GM23248 (cell line): ENCODE data around the gene FAM13B. TPM values are rescaled to one million over a fixed set of nuclear protein-coding genes. Genes with fewer than 3 reads are reported as not detected.
"Not testable (repeated sequence)": the region's sequence is repeated elsewhere in the genome, so short reads cannot be mapped to it uniquely, and the experiment has no call there.

Source experiments
- DNase-seq: peaks from one replicate; pipeline ENCODE4 v3.0.0-alpha.2; 2015
- H2AFZ ChIP-seq: fragments of 200-600 bp; sonication (generic); 2 replicates; pipeline ENCODE4 v1.6.1; 2016; ENCODE audit warnings: antibody characterized with exemption
- H3F3A ChIP-seq: fragments of 200-600 bp; sonication (generic); 2 replicates; pipeline ENCODE4 v1.6.1; 2016; ENCODE audit warnings: mild to moderate bottlenecking, antibody characterized with exemption, mixed run types; ENCODE audit not compliant: insufficient read depth
- H3K27ac ChIP-seq: fragments of 200-600 bp; sonication (generic); 2 replicates; pipeline ENCODE4 v1.5.1; 2016; ENCODE audit warnings: mild to moderate bottlenecking
- H3K27me3 ChIP-seq: fragments of 200-600 bp; sonication (generic); replicated peaks from 2 replicates; pipeline ENCODE4 v1.6.1; 2016; ENCODE audit warnings: mild to moderate bottlenecking; ENCODE audit not compliant: insufficient read depth
- H3K36me3 ChIP-seq: fragments of 200-600 bp; sonication (generic); 2 replicates; pipeline ENCODE4 v1.6.1; 2016; ENCODE audit warnings: low read depth, mild to moderate bottlenecking
- H3K4me1 ChIP-seq: fragments of 200-600 bp; sonication (generic); 2 replicates; pipeline ENCODE4 v1.6.1; 2016; ENCODE audit warnings: mild to moderate bottlenecking; ENCODE audit not compliant: insufficient read depth
- H3K4me2 ChIP-seq: fragments of 200-600 bp; sonication (generic); one replicate; pipeline ENCODE4 v1.6.1; 2016; ENCODE audit warnings: mild to moderate bottlenecking; ENCODE audit not compliant: unreplicated experiment
- H3K4me3 ChIP-seq: fragments of 200-600 bp; sonication (generic); 2 replicates; pipeline ENCODE4 v1.5.1; 2016; ENCODE audit warnings: mild to moderate bottlenecking
- H3K79me2 ChIP-seq: fragments of 200-600 bp; sonication (generic); 2 replicates; pipeline ENCODE4 v1.6.1; 2016; ENCODE audit warnings: mild to moderate bottlenecking; ENCODE audit not compliant: insufficient read depth
- H3K9ac ChIP-seq: fragments of 200-600 bp; sonication (generic); 2 replicates; pipeline ENCODE4 v1.6.1; 2016; ENCODE audit warnings: mild to moderate bottlenecking
- H3K9me2 ChIP-seq: fragments of 200-600 bp; sonication (generic); 2 replicates; pipeline ENCODE4 v1.6.1; 2016; ENCODE audit warnings: mixed run types, mild to moderate bottlenecking, moderate library complexity; ENCODE audit not compliant: insufficient read depth
- H3K9me3 ChIP-seq: fragments of 200-600 bp; sonication (generic); one replicate; pipeline ENCODE4 v1.6.1; 2017; ENCODE audit warnings: low read depth
- H4K20me1 ChIP-seq: fragments of 200-600 bp; sonication (generic); 2 replicates; pipeline ENCODE4 v1.6.0; 2016; ENCODE audit not compliant: insufficient read depth
- EZH2 ChIP-seq: fragments of 200-600 bp; sonication (generic); IDR thresholded peaks from 2 replicates; pipeline ENCODE4 v1.6.1; 2018; ENCODE audit warnings: antibody characterized with exemption, mild to moderate bottlenecking; ENCODE audit not compliant: insufficient read depth, poor library complexity, severe bottlenecking
- EZH2phosphoT487 ChIP-seq: fragments of 200-600 bp; sonication (generic); IDR thresholded peaks from 2 replicates; pipeline ENCODE4 v1.6.1; 2018; ENCODE audit warnings: antibody characterized with exemption, moderate library complexity, mild to moderate bottlenecking, low read depth; ENCODE audit not compliant: insufficient read depth
- WGBS, 2 experiments: methylation state at CpG; one replicate each; pipeline ENCODE4 v1.1.6; 2015 to 2017; ENCODE audit warnings: low lambda C conversion rate in 2 of 2, low coverage in 1 of 2; ENCODE audit errors: missing lambda C conversion rate in 2 of 2; 5-methylcytosine and 5-hydroxymethylcytosine counted together
- in situ Hi-C: fragments of 300-500 bp; cut with MboI; formaldehyde crosslinking; loops from 2 replicates; pipeline ENCODE4 v1.15.0; 2020
- polyA plus RNA-seq: library from polyadenylated mRNA; unstranded; fragments of >200 nt; fragmentation: Nextera tagmentation; extraction: Ambion mirVana; gene quantifications from 2 replicates; pipeline ENCODE4 v1.2.1, GENCODE V29; 2016
- total RNA-seq: library from RNA; depleted of rRNA; stranded (reverse); fragments of >200 nt; shearing (Covaris generic); gene quantifications from 2 replicates; pipeline ENCODE4 v1.2.3, GENCODE V29; 2014

Gene FAM13B
- total and polyA plus RNA-seq, 2 experiments from 2014 or later, result 15.6 to 19.0 TPM

- Histone ChIP-seq H3K79me2 (peaks cover 38% of the 10 kb centered on the region), H3F3A (peaks cover 15% of the 10 kb centered on the region), H3K27ac (no peak overlapping the region), H4K20me1 (no peaks in the 10 kb centered on the region), H3K4me2 (no peak overlapping the region), H3K9me3 (no peaks in the 10 kb centered on the region), H3K4me3 (no peak overlapping the region), H3K9me2 (no peaks in the 10 kb centered on the region), H3K36me3 (peaks cover 23% of the 10 kb centered on the region), H2AFZ (no peak overlapping the region), H3K27me3 (no peaks in the 10 kb centered on the region), H3K4me1 (peaks cover 6% of the 10 kb centered on the region), H3K9ac (no peak overlapping the region)
- TF ChIP-seq EZH2phosphoT487 (no peak), EZH2 (no peak)
- in situ Hi-C loops, result no loop called here
- WGBS, 2 experiments, result 97 to 99% methylated on average over 4 of the region's 4 CpGs
- no peak for DNase-seq
These were observed 73.4 kb downstream of the FAM13B start for GRCh38 chr5:137959488-137959887.

DNA sequence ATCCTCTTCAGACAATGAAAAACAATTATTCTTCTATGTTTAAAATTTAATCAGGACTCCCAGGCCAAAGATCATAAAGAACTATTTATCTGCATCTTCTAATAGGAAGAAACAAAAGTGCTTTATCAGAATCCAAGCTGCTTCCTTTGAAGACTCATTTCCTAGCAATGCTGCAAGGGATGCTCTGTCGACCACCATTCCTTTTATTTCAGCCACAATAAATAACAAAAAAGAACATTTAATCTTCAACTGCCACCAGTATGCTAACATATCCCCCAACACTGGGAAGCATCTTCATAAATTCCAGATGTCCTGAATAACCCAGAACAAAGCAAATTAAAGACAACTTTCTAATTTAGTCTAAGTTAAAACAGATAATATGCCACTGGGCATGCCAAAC lies 74.9 kb downstream of the FAM13B start:
- Histone ChIP-seq H3K27me3 (no peaks in the 10 kb centered on the region), H2AFZ (no peak overlapping the region), H3K9ac (no peak overlapping the region), H3K36me3 (peaks cover 31% of the 10 kb centered on the region), H4K20me1 (no peaks in the 10 kb centered on the region), H3K4me1 (peaks cover 17% of the 10 kb centered on the region), H3K27ac (no peak overlapping the region), H3K9me3 (no peaks in the 10 kb centered on the region), H3K4me2 (no peak overlapping the region), H3K79me2 (peaks cover 30% of the 10 kb centered on the region; the same call in 1 of the 2 replicates), H3K4me3 (no peak overlapping the region), H3K9me2 (no peaks in the 10 kb centered on the region), H3F3A (peaks cover 30% of the 10 kb centered on the region)
- TF ChIP-seq EZH2phosphoT487, result no peak
- no peak for TF ChIP-seq EZH2
- no peak for DNase-seq
- WGBS, 2 experiments, result 0 to 8% methylated on average over 1 of the region's 1 CpG
- in situ Hi-C loops, result no loop called here

DNA sequence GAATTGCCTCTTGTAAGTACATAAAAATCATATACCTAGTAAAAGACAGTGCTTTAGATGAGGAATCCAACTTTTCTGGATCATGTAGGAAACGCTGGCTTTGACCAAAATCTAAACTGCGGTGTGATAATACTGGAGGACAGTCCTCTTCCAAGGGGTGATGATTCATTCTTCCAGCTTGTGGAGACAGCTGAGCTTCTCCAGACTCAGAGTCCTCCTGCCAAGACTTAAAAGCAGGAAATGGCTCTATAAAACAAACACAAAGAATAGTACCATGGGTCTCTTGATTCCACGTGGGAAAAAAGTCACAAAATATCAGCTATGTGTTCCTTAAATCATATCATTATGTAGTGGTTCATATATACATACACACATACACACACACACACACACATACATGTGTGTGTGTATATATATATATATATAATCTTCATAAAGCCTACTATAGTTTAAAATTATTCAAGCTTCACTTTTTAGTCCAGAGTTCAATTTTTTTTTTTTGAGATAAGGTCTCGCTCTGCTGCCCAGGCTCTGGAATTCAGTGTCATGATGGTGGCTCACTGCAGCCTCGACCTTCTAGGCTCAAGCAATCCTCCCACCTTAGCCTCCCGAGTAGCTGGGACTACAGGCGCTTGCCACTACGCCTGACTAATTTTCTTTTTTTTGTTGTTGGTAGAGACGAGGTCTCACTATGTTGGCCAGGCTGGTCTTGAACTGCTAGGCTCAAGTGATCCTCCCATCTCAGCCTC lies 78.6 kb downstream of the FAM13B start:
- Histone ChIP-seq H3K36me3 (peaks cover 20% of the 10 kb centered on the region), H3K9ac (peak overlapping the region; percentile 36; the same call in 1 of the 2 replicates)

DNA sequence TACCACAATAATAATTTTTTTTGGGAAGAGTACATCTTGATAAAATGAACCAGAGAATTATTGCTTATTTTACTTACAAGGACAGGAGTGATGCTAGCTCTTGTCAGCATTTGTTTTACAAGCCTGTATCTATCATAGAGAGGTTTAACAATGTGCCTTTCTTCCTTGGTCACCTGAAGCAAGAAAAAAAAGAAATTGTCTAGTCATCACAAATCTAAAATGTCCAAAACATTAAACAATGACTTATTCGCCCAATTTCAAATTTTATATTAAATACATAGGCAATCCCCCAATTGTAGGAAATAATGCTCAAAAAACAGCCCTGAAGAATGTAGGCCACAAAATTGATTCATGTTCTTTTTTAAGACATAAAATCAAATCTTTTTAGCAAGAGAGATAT lies 87.1 kb downstream of the FAM13B start:
- no peak overlapping the region for H2AFZ ChIP-seq
- no peaks in the 10 kb centered on the region for H3K4me1 ChIP-seq
- H3K4me3 ChIP-seq, result no peak overlapping the region
- no peak overlapping the region for H3K9ac ChIP-seq
- H3F3A ChIP-seq, result no peaks in the 10 kb centered on the region; the same call in 1 of the 2 replicates
- TF ChIP-seq EZH2 (no peak), EZH2phosphoT487 (no peak)
- no peak for DNase-seq
- no peaks in the 10 kb centered on the region for H4K20me1 ChIP-seq
- no peaks in the 10 kb centered on the region for H3K79me2 ChIP-seq
- in situ Hi-C loops, result no loop called here
- H3K4me2 ChIP-seq, result no peak overlapping the region
- 91 to 100% methylated on average over 1 of the region's 1 CpG for WGBS, 2 experiments
- no peaks in the 10 kb centered on the region for H3K9me3 ChIP-seq
- H3K36me3 ChIP-seq, result peaks cover 72% of the 10 kb centered on the region
- H3K27me3 ChIP-seq, result no peaks in the 10 kb centered on the region
- H3K27ac ChIP-seq, result no peak overlapping the region
- no peaks in the 10 kb centered on the region for H3K9me2 ChIP-seq

More for the DNA sequence above, 78.6 kb downstream of the FAM13B start:
- WGBS, 2 experiments, result 57 to 59% methylated on average over 9 of the region's 9 CpGs
- peak overlapping the region; percentile 66 for H3K27ac ChIP-seq
- TF ChIP-seq EZH2, result no peak
- peak; percentile 96 for DNase-seq
- no peaks in the 10 kb centered on the region for H3K9me3 ChIP-seq
- peak overlapping the region; percentile 58 for H3K4me3 ChIP-seq
- no peaks in the 10 kb centered on the region for H4K20me1 ChIP-seq
- H3K79me2 ChIP-seq, result peaks cover 17% of the 10 kb centered on the region; the same call in 1 of the 2 replicates
- peak overlapping the region; percentile 69 for H3K4me2 ChIP-seq
- H3K9me2 ChIP-seq, result no peaks in the 10 kb centered on the region
- H3K27me3 ChIP-seq, result no peaks in the 10 kb centered on the region
- H3K4me1 ChIP-seq, result peaks cover 17% of the 10 kb centered on the region
- in situ Hi-C loops, result no loop called here
- peak overlapping the region; percentile 22; the same call in 1 of the 2 replicates for H2AFZ ChIP-seq
- H3F3A ChIP-seq, result peaks cover 31% of the 10 kb centered on the region

GRCh38 chr5:137944280-137944679 lies 88.6 kb downstream of the FAM13B start:
- H3K27ac ChIP-seq, H3K27me3 ChIP-seq, H2AFZ ChIP-seq, H3K4me1 ChIP-seq, H3K4me3 ChIP-seq, H3K9me3 ChIP-seq, DNase-seq, H3K4me2 ChIP-seq, H3K9ac ChIP-seq, H3K79me2 ChIP-seq, in situ Hi-C loops, H3F3A ChIP-seq, H4K20me1 ChIP-seq, H3K9me2 ChIP-seq: not testable (repeated sequence)
- WGBS, 2 experiments, result 95 to 97% methylated on average over 4 of the region's 4 CpGs
- peaks cover 87% of the 10 kb centered on the region for H3K36me3 ChIP-seq
